Cerebellar cortex (tissue), 1 donor: ENCODE data around the gene TGM6.

Source experiments
- DNase-seq: peaks from one replicate; pipeline ENCODE4 v3.0.0-alpha.2; 2015; ENCODE audit warnings: low spot score

Gene TGM6

GRCh38 chr20:2455771-2456497 is 75.2 kb downstream of the TGM6 start:
- DNase-seq: no peak

GRCh38 chr20:2458919-2459499 is 78.3 kb downstream of the TGM6 start:
- DNase-seq: no peak

- DNase-seq: no peak
Measured at GRCh38 chr20:2459981-2460751, 79.5 kb downstream of the TGM6 start.

GRCh38 chr20:2460752-2461424 is 80.2 kb downstream of the TGM6 start:
- DNase-seq: no peak

- no peak for DNase-seq
Measured at GRCh38 chr20:2462484-2462883, 81.8 kb downstream of the TGM6 start.

GRCh38 chr20:2463616-2464365 is 83.1 kb downstream of the TGM6 start:
- no peak for DNase-seq

GRCh38 chr20:2465100-2465499 is 84.4 kb downstream of the TGM6 start:
- no peak for DNase-seq

GRCh38 chr20:2467412-2467811 is 86.7 kb downstream of the TGM6 start:
- no peak for DNase-seq

- no peak for DNase-seq
Measured at GRCh38 chr20:2468581-2469407, 88.1 kb downstream of the TGM6 start.

- DNase-seq: peak; percentile 27
Measured at GRCh38 chr20:2469991-2470422, 89.3 kb downstream of the TGM6 start.

GRCh38 chr20:2470423-2471193 is 89.9 kb downstream of the TGM6 start, which contains the start of gene SNRPB:
TSS of gene SNRPB (minus strand) at chr20:2470789. CDS start at chr20:2470690, 99 bp downstream.
- peak; percentile 99 for DNase-seq

- DNase-seq: no peak
Measured at GRCh38 chr20:2473516-2473915, 92.8 kb downstream of the TGM6 start.

GRCh38 chr20:2475850-2476741 is 95.4 kb downstream of the TGM6 start:
- no peak for DNase-seq

- no peak for DNase-seq
Measured at GRCh38 chr20:2476742-2477615, 96.3 kb downstream of the TGM6 start.

GRCh38 chr20:2480381-2480780 is 99.7 kb downstream of the TGM6 start:
- DNase-seq: no peak
